RKO (cell line): ENCODE data around the gene RHOG.
A peak's percentile ranks its signal among the peaks of the same experiment; 100 is the strongest.
"Not testable (repeated sequence)": the region's sequence is repeated elsewhere in the genome, so short reads cannot be mapped to it uniquely, and the experiment has no call there.

Experiments used
- DNase-seq: peaks from one replicate; pipeline ENCODE4 v3.0.0-alpha.2; 2016; ENCODE audit warnings: low spot score

The RHOG gene

GRCh38 chr11:3840870-3841425, at the start of gene RHOG:
RHOG (minus strand) TSS chr11:3840959; CDS start chr11:3828138, 12,821 bp downstream.
- DNase-seq, result peak; percentile 89

- DNase-seq, result no peak
Measured at GRCh38 chr11:3890014-3890413, 49.3 kb upstream of the RHOG start.

- DNase-seq, result no peak
Measured at GRCh38 chr11:3888876-3889275, 48.1 kb upstream of the RHOG start.

GRCh38 chr11:3886985-3887384, 46.2 kb upstream of the RHOG start:
- no peak for DNase-seq

- no peak for DNase-seq
Measured at GRCh38 chr11:3885855-3886254, 45.1 kb upstream of the RHOG start.

- DNase-seq, result no peak
Measured at GRCh38 chr11:3882655-3883054, 41.9 kb upstream of the RHOG start.

GRCh38 chr11:3880724-3881123, 40.0 kb upstream of the RHOG start:
- DNase-seq, result peak; percentile 72

- no peak for DNase-seq
Measured at GRCh38 chr11:3879967-3880542, 39.3 kb upstream of the RHOG start.

GRCh38 chr11:3879216-3879966, 38.6 kb upstream of the RHOG start:
- DNase-seq, result no peak

- DNase-seq, result no peak
Measured at GRCh38 chr11:3878258-3878584, 37.5 kb upstream of the RHOG start.

GRCh38 chr11:3877364-3878257, 36.9 kb upstream of the RHOG start:
- no peak for DNase-seq

- DNase-seq, result no peak
Measured at GRCh38 chr11:3876613-3877012, 35.9 kb upstream of the RHOG start.

GRCh38 chr11:3873712-3874349, 33.1 kb upstream of the RHOG start:
- DNase-seq, result no peak

GRCh38 chr11:3867209-3868091, 26.7 kb upstream of the RHOG start:
- no peak for DNase-seq

GRCh38 chr11:3866836-3867208, 26.1 kb upstream of the RHOG start:
- no peak for DNase-seq

GRCh38 chr11:3866206-3866605, 25.4 kb upstream of the RHOG start:
- no peak for DNase-seq

- DNase-seq, result no peak
Measured at GRCh38 chr11:3865388-3866193, 24.8 kb upstream of the RHOG start.

- no peak for DNase-seq
Measured at GRCh38 chr11:3861683-3862082, 20.9 kb upstream of the RHOG start.

GRCh38 chr11:3860898-3861393, 20.2 kb upstream of the RHOG start:
- not testable (repeated sequence) for DNase-seq

- no peak for DNase-seq
Measured at GRCh38 chr11:3860375-3860774, 19.6 kb upstream of the RHOG start.
